WTC11 (cell line): ENCODE measurements around the gene VSTM2B.

Experiments used
- IRF2 ChIP-seq: sonication (generic); formaldehyde crosslinking; IDR thresholded peaks from 2 replicates; pipeline ENCODE4 v1.8.0; 2022; ENCODE audit warnings: low read depth, missing genetic modification reagents, borderline replicate concordance
- JUN ChIP-seq: sonication (generic); formaldehyde crosslinking; IDR thresholded peaks from 2 replicates; pipeline ENCODE4 v1.8.0; 2023; ENCODE audit warnings: mild to moderate bottlenecking, missing genetic modification reagents
- NFE2L1 ChIP-seq: sonication (generic); formaldehyde crosslinking; IDR thresholded peaks from 2 replicates; pipeline ENCODE4 v1.8.1; 2023; ENCODE audit warnings: missing genetic modification reagents
- NFYB ChIP-seq: sonication (generic); formaldehyde crosslinking; conservative IDR thresholded peaks from 2 replicates; pipeline ENCODE4 v1.8.0; 2022; ENCODE audit warnings: low read depth, missing genetic modification reagents
- TCF7 ChIP-seq: sonication (generic); formaldehyde crosslinking; IDR thresholded peaks from 2 replicates; pipeline ENCODE4 v1.8.0; 2022; ENCODE audit warnings: mild to moderate bottlenecking, low read depth, missing genetic modification reagents, moderate library complexity
- TF ChIP-seq, protein P1 (sequence below): fragments of 200-600 bp; IDR thresholded peaks from 2 replicates; pipeline ENCODE4 v1.8.0; 2022; ENCODE audit warnings: antibody characterized with exemption
- TF ChIP-seq, protein P2 (sequence below): sonication (generic); formaldehyde crosslinking; IDR thresholded peaks from 2 replicates; pipeline ENCODE4 v1.8.1; 2022; ENCODE audit warnings: low read depth, missing genetic modification reagents, borderline replicate concordance

DNA sequence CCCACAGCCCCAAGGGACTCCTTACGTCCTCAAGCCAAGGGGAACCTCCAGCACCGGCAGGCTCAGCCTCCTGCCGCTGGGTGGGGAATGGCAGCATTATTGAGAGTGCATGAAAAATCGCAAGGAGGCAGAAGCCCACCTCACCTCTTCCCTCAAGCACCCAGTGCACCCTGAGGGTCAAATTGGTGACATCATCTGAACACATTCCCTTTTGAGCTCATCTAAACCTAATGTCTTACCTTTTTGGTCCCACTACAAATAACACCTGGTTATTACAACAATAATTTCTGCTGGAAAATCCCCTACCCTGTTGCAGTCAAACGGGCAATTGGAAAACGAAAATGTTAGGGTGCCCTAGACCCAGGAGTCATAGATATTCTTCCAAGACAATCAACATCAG lies 68.1 kb downstream of the VSTM2B start:
- TF ChIP-seq NFE2L1 (CRISPR knock-in tag), result no peak
- no peak for TF ChIP-seq TCF7 (CRISPR knock-in tag)
- TF ChIP-seq, protein P1, sequence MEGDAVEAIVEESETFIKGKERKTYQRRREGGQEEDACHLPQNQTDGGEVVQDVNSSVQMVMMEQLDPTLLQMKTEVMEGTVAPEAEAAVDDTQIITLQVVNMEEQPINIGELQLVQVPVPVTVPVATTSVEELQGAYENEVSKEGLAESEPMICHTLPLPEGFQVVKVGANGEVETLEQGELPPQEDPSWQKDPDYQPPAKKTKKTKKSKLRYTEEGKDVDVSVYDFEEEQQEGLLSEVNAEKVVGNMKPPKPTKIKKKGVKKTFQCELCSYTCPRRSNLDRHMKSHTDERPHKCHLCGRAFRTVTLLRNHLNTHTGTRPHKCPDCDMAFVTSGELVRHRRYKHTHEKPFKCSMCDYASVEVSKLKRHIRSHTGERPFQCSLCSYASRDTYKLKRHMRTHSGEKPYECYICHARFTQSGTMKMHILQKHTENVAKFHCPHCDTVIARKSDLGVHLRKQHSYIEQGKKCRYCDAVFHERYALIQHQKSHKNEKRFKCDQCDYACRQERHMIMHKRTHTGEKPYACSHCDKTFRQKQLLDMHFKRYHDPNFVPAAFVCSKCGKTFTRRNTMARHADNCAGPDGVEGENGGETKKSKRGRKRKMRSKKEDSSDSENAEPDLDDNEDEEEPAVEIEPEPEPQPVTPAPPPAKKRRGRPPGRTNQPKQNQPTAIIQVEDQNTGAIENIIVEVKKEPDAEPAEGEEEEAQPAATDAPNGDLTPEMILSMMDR, result no peak
- TF ChIP-seq JUN (CRISPR knock-in tag), result no peak
- TF ChIP-seq, protein P2, sequence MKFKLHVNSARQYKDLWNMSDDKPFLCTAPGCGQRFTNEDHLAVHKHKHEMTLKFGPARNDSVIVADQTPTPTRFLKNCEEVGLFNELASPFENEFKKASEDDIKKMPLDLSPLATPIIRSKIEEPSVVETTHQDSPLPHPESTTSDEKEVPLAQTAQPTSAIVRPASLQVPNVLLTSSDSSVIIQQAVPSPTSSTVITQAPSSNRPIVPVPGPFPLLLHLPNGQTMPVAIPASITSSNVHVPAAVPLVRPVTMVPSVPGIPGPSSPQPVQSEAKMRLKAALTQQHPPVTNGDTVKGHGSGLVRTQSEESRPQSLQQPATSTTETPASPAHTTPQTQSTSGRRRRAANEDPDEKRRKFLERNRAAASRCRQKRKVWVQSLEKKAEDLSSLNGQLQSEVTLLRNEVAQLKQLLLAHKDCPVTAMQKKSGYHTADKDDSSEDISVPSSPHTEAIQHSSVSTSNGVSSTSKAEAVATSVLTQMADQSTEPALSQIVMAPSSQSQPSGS (CRISPR knock-in tag), result no peak
- TF ChIP-seq NFYB (CRISPR knock-in tag), result no peak
- TF ChIP-seq IRF2, result no peak
